HepG2 (cell line): Measurements from ENCODE around the gene IRF4. TPM values are rescaled to one million over a fixed set of nuclear protein-coding genes. Genes with fewer than 3 reads are reported as not detected.

Experiments used
- ATAC-seq: fragments of 200-7000 bp; cut with Tn5 transposase; 3 replicates; pipeline ENCODE4 v1.9.1; 2020; ENCODE audit warnings: mild to moderate bottlenecking, moderate library complexity
- BruUV-seq: library from RNA; stranded (reverse); fragments of 400-500 nt; replicated peaks from 2 replicates; lab custom pipeline; 2021; lab: Mats Ljungman, UMichigan
- CTCF ChIA-PET: fragments of 300-600 bp; formaldehyde crosslinking; extraction: SDS; loops from one replicate; lab custom pipeline; 2021; ENCODE audit warnings: low total read pairs, inconsistent platforms, low intra/inter-chr PET ratio; lab: Yijun Ruan, JAX
- POLR2A ChIA-PET: fragments of 350-600 bp; sonication (Branson Sonifier 250); formaldehyde crosslinking; loops from one replicate; lab custom pipeline; 2020; ENCODE audit warnings: antibody characterized with exemption, inconsistent platforms; lab: Yijun Ruan, JAX
- DNase-seq: peaks from one replicate; pipeline ENCODE4 v3.0.0-alpha.2; 2015; ENCODE audit warnings: low spot score
- FAIRE-seq: peaks from 3 replicates; lab custom pipeline; 2011; peaks lifted over from hg19 to GRCh38; lab: Jason Lieb, UNC
- H2AFZ ChIP-seq: one replicate; pipeline ENCODE4 v1.6.1; 2011; ENCODE audit warnings: low read length, inconsistent platforms
- H3K27ac ChIP-seq: fragments of 300-600 bp; 3 replicates; pipeline ENCODE4 v1.8.0; 2011; ENCODE audit warnings: mixed run types, mild to moderate bottlenecking, mixed read lengths, low read length, inconsistent platforms; ENCODE audit not compliant: insufficient read depth; ENCODE audit errors: extremely low read length
- H3K27me3 ChIP-seq, 2 experiments: fragments of 200-600 bp in 1 of 2; 2 replicates in 1 of 2; 3 replicates in 1 of 2; pipeline versions ENCODE4 v1.6.0 to v1.8.0; 2011; ENCODE audit warnings: low read length in 2 of 2, mild to moderate bottlenecking in 2 of 2, moderate library complexity in 2 of 2, inconsistent platforms in 1 of 2; ENCODE audit not compliant: insufficient read depth in 2 of 2, control insufficient read depth in 1 of 2
- H3K36me3 ChIP-seq, 2 experiments: fragments of 200-600 bp in 1 of 2; replicated peaks in 1 of 2; 2 replicates in 1 of 2; 3 replicates in 1 of 2; pipeline versions ENCODE4 v1.5.1 to v1.8.0; 2011; ENCODE audit warnings: low read length in 2 of 2, inconsistent platforms in 1 of 2; ENCODE audit not compliant: insufficient read depth in 2 of 2, control insufficient read depth in 1 of 2
- H3K4me1 ChIP-seq: 2 replicates; pipeline ENCODE4 v1.5.1; 2012; ENCODE audit warnings: low read length, inconsistent platforms; ENCODE audit not compliant: insufficient read depth
- H3K4me2 ChIP-seq: 2 replicates; pipeline ENCODE4 v1.6.0; 2011; ENCODE audit warnings: low read depth, low read length, inconsistent platforms
- H3K4me3 ChIP-seq, 3 experiments: fragments of 200-600 bp in 1 of 3; sonication (generic), shearing (Covaris generic) in 1 of 3; replicated peaks in 1 of 3; 2 replicates each; pipeline ENCODE4 v1.5.1; 2011 to 2016; ENCODE audit warnings: low read length in 3 of 3, inconsistent platforms in 2 of 3, low read depth in 2 of 3, mild to moderate bottlenecking in 2 of 3, control low read depth in 1 of 3, mixed read lengths in 1 of 3; ENCODE audit not compliant: insufficient read depth in 1 of 3
- H3K79me2 ChIP-seq: one replicate; pipeline ENCODE4 v1.6.1; 2011; ENCODE audit warnings: low read length, inconsistent platforms; ENCODE audit not compliant: insufficient read depth
- H3K9ac ChIP-seq: 2 replicates; pipeline ENCODE4 v1.6.0; 2011; ENCODE audit warnings: mild to moderate bottlenecking, low read depth, low read length, inconsistent platforms; ENCODE audit not compliant: insufficient read depth
- H3K9me3 ChIP-seq: 2 replicates; pipeline ENCODE4 v1.5.1; 2012; ENCODE audit warnings: mild to moderate bottlenecking, low read length
- H4K20me1 ChIP-seq: 2 replicates; pipeline ENCODE4 v1.6.0; 2011; ENCODE audit warnings: inconsistent platforms, mild to moderate bottlenecking, low read length, moderate library complexity; ENCODE audit not compliant: insufficient read depth
- FLYWCH1 ChIP-seq: sonication (generic); formaldehyde crosslinking; IDR thresholded peaks from 2 replicates; pipeline ENCODE4 v1.8.1; 2023; ENCODE audit warnings: mild to moderate bottlenecking, missing genetic modification reagents
- GTF2F1 ChIP-seq: fragments of 150-350 bp; IDR thresholded peaks from 2 replicates; pipeline ENCODE4 v1.6.1; 2014; ENCODE audit warnings: low read length
- NCOA2 ChIP-seq: sonication (generic); formaldehyde crosslinking; IDR thresholded peaks from 2 replicates; pipeline ENCODE4 v1.8.0; 2022; ENCODE audit warnings: inconsistent platforms
- SAP130 ChIP-seq: IDR thresholded peaks from 2 replicates; pipeline ENCODE4 v1.6.1; 2016; ENCODE audit warnings: low read depth
- SIN3A ChIP-seq: IDR thresholded peaks from 2 replicates; pipeline ENCODE4 v1.6.1; 2011; ENCODE audit warnings: low read depth, mild to moderate bottlenecking, control low read depth, low read length, borderline replicate concordance
- THYN1 ChIP-seq: sonication (generic); formaldehyde crosslinking; IDR thresholded peaks from 2 replicates; pipeline ENCODE4 v1.8.1; 2023; ENCODE audit warnings: low read depth, mild to moderate bottlenecking, moderate library complexity, missing genetic modification reagents, borderline replicate concordance
- YEATS4 ChIP-seq: sonication (generic); formaldehyde crosslinking; IDR thresholded peaks from 2 replicates; pipeline ENCODE4 v1.4.0; 2020; ENCODE audit warnings: missing genetic modification reagents, borderline replicate concordance
- ZNF496 ChIP-seq: sonication (generic); formaldehyde crosslinking; IDR thresholded peaks from 2 replicates; pipeline ENCODE4 v1.8.1; 2023; ENCODE audit warnings: mild to moderate bottlenecking, moderate library complexity, missing genetic modification reagents; ENCODE audit not compliant: insufficient replicate concordance
- ZNF564 ChIP-seq: sonication (generic); formaldehyde crosslinking; IDR thresholded peaks from 2 replicates; pipeline ENCODE4 v1.8.1; 2023; ENCODE audit warnings: mild to moderate bottlenecking, missing genetic modification reagents
- ZNF572 ChIP-seq: sonication (generic); formaldehyde crosslinking; IDR thresholded peaks from 2 replicates; pipeline ENCODE4 v1.5.1; 2020; ENCODE audit warnings: mild to moderate bottlenecking, missing genetic modification reagents
- ZNF709 ChIP-seq: sonication (generic); formaldehyde crosslinking; IDR thresholded peaks from 2 replicates; pipeline ENCODE4 v1.5.0; 2020; ENCODE audit warnings: mild to moderate bottlenecking, missing genetic modification reagents
- ZNF782 ChIP-seq: sonication (generic); formaldehyde crosslinking; IDR thresholded peaks from 2 replicates; pipeline ENCODE4 v1.4.0; 2020; ENCODE audit warnings: missing genetic modification reagents, mild to moderate bottlenecking, borderline replicate concordance
- WGBS: methylation state at CpG from one replicate; pipeline ENCODE4 v1.1.6; 2017; ENCODE audit warnings: low lambda C conversion rate; 5-methylcytosine and 5-hydroxymethylcytosine counted together
- in situ Hi-C: cut with HindIII; loops from 2 replicates; pipeline ENCODE4 v1.10.0; 2017; ENCODE audit warnings: low pct_unique_long_range_greater_than_20kb; ENCODE audit not compliant: extremely low pct_ligation_motif_present
- intact Hi-C: fragments of 100-400 bp; cut with micrococcal nuclease; formaldehyde crosslinking; loops from one replicate; pipeline ENCODE4 v1.10.0; 2022; ENCODE audit not compliant: unreplicated experiment
- polyA plus RNA-seq, 8 experiments: library from polyadenylated mRNA; depleted of rRNA in 3 of 8; stranded (reverse) in 7 of 8; unstranded in 1 of 8; fragments of >200 nt; fragmentation: Illumina TruSeq in 4 of 8; extraction: Trizol in 4 of 8; gene quantifications; 2 replicates each; pipeline versions ENCODE4 v1.2.1 to v1.2.3, GENCODE V29; 2011 to 2016; ENCODE audit warnings: low read depth in 4 of 8, missing spikeins in 1 of 8, mixed read lengths in 1 of 8; ENCODE audit not compliant: insufficient read depth in 1 of 8
- total RNA-seq, 5 experiments: library from RNA; depleted of rRNA; stranded (reverse); fragments of >200 nt; fragmentation: Illumina TruSeq; extraction: Trizol; gene quantifications; 2 replicates each; pipeline ENCODE4 v1.2.3, GENCODE V29; 2016; ENCODE audit warnings: low read depth in 1 of 5
- TF ChIP-seq, protein P1 (sequence below): sonication (generic); formaldehyde crosslinking; IDR thresholded peaks from 2 replicates; pipeline ENCODE4 v1.5.0; 2020; ENCODE audit warnings: missing genetic modification reagents
- TF ChIP-seq, protein P2 (sequence below): sonication (generic); formaldehyde crosslinking; IDR thresholded peaks from 2 replicates; pipeline ENCODE4 v1.8.0; 2022; ENCODE audit warnings: missing genetic modification reagents, mild to moderate bottlenecking, borderline replicate concordance
- TF ChIP-seq, protein P3 (sequence below): sonication (generic); formaldehyde crosslinking; IDR thresholded peaks from 2 replicates; pipeline ENCODE4 v1.5.1; 2020; ENCODE audit warnings: missing genetic modification reagents, mild to moderate bottlenecking, borderline replicate concordance

The IRF4 gene
- total and polyA plus RNA-seq, 2 of the 13 experiments (the other 11 are each of a cell fraction or from before 2014, with no cell fraction given): 0.07 to 0.09 TPM

DNA sequence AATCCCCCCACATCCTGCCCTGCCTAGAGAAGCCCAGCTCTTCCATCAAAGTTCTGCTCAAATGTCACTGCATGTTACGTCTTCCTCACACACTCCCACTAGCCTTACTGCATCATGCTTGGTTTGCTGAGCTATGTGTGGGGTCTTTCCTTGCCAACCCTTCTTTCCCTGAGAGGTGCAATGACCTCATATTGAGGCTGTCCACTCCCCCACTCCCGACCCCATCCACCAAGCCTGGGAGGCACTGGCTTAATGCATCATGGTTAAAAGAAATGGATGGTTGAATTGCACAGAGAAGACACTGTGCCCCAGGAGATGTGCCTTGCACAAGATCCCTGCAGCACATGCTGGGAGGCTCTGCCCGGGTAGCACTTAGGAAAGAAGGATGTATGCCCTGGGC is 7.7 kb upstream of the IRF4 start:
- ChIA-PET POLR2A (no interaction called here), CTCF (no interaction called here)
- in situ Hi-C loops: no loop called here

DNA sequence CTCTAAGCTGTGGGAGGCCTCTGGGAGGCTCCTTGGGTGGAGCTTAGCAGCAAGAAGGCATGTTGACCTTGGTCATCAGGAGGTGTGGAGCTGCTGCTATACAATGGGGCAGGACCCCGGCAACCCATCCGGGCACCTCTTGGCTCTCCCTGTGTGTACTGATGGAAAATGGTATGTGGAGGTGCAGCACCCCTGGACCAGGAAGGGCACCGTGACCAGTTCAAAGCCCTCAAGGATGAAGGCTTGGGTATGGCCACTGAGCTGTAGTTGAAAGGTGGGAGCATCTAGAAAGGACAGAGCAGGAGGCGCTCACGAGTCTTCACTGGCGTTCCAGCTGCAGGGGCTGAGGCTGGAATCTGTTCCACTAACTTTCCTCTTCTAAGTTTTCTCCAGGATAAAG is 6.7 kb upstream of the IRF4 start:
- FAIRE-seq (no peak), ATAC-seq (no peak), DNase-seq (no peak)
- no peaks in the 10 kb centered on the region for H4K20me1 ChIP-seq
- H3K4me1 ChIP-seq: no peaks in the 10 kb centered on the region
- no peak overlapping the region for H3K27ac ChIP-seq
- POLR2A ChIA-PET: no interaction called here
- H3K9ac ChIP-seq: no peak overlapping the region
- BruUV-seq: no TSS peak
- H3K4me3 ChIP-seq: no peak overlapping the region
- no peak overlapping the region for H2AFZ ChIP-seq
- H3K79me2 ChIP-seq: no peaks in the 10 kb centered on the region
- H3K36me3 ChIP-seq: no peaks in the 10 kb centered on the region
- H3K4me2 ChIP-seq: no peak overlapping the region
- in situ Hi-C loops: no loop called here
- peaks cover 14 to 73% of the 10 kb centered on the region in 2 experiments; a peak in 4 of 5 replicates for H3K27me3 ChIP-seq
- no peaks in the 10 kb centered on the region for H3K9me3 ChIP-seq
- CTCF ChIA-PET: no interaction called here
- 17% methylated on average over 4 of the region's 6 CpGs for WGBS
- intact Hi-C loops: no loop called here
- TF ChIP-seq ZNF496 (CRISPR knock-in tag): no peak
- TF ChIP-seq, protein P1, sequence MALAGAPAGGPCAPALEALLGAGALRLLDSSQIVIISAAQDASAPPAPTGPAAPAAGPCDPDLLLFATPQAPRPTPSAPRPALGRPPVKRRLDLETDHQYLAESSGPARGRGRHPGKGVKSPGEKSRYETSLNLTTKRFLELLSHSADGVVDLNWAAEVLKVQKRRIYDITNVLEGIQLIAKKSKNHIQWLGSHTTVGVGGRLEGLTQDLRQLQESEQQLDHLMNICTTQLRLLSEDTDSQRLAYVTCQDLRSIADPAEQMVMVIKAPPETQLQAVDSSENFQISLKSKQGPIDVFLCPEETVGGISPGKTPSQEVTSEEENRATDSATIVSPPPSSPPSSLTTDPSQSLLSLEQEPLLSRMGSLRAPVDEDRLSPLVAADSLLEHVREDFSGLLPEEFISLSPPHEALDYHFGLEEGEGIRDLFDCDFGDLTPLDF (CRISPR knock-in tag): no peak
- TF ChIP-seq, protein P2, sequence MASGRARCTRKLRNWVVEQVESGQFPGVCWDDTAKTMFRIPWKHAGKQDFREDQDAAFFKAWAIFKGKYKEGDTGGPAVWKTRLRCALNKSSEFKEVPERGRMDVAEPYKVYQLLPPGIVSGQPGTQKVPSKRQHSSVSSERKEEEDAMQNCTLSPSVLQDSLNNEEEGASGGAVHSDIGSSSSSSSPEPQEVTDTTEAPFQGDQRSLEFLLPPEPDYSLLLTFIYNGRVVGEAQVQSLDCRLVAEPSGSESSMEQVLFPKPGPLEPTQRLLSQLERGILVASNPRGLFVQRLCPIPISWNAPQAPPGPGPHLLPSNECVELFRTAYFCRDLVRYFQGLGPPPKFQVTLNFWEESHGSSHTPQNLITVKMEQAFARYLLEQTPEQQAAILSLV (CRISPR knock-in tag): no peak
- no peak for TF ChIP-seq YEATS4 (CRISPR knock-in tag)
- no peak for TF ChIP-seq FLYWCH1 (CRISPR knock-in tag)

More for the DNA sequence above, 7.7 kb upstream of the IRF4 start:
- Histone ChIP-seq H3K27ac (no peak overlapping the region), H3K79me2 (no peaks in the 10 kb centered on the region), H3K4me2 (no peak overlapping the region), H3K27me3 (peaks cover 19 to 75% of the 10 kb centered on the region in 2 experiments), H3K4me1 (no peaks in the 10 kb centered on the region), H3K9me3 (no peaks in the 10 kb centered on the region), H3K9ac (no peak overlapping the region), H3K36me3 (no peaks in the 10 kb centered on the region), H2AFZ (no peak overlapping the region), H3K4me3 (no peak overlapping the region), H4K20me1 (no peaks in the 10 kb centered on the region)
- no peak for FAIRE-seq
- no TSS peak for BruUV-seq
- intact Hi-C loops: no loop called here
- no peak for ATAC-seq
- TF ChIP-seq SIN3A (no peak), ZNF709 (CRISPR knock-in tag) (no peak), ZNF782 (CRISPR knock-in tag) (no peak), THYN1 (CRISPR knock-in tag) (no peak), ZNF564 (no peak), SAP130 (CRISPR knock-in tag) (no peak), FLYWCH1 (CRISPR knock-in tag) (no peak), NCOA2 (CRISPR knock-in tag) (no peak), ZNF572 (CRISPR knock-in tag) (no peak), GTF2F1 (no peak)
- TF ChIP-seq, protein P3, sequence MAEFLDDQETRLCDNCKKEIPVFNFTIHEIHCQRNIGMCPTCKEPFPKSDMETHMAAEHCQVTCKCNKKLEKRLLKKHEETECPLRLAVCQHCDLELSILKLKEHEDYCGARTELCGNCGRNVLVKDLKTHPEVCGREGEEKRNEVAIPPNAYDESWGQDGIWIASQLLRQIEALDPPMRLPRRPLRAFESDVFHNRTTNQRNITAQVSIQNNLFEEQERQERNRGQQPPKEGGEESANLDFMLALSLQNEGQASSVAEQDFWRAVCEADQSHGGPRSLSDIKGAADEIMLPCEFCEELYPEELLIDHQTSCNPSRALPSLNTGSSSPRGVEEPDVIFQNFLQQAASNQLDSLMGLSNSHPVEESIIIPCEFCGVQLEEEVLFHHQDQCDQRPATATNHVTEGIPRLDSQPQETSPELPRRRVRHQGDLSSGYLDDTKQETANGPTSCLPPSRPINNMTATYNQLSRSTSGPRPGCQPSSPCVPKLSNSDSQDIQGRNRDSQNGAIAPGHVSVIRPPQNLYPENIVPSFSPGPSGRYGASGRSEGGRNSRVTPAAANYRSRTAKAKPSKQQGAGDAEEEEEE (CRISPR knock-in tag): no peak
- no peak for DNase-seq
- 15% methylated on average over 3 of the region's 3 CpGs for WGBS
